Endothelial cell of umbilical vein (primary cell): ENCODE results near the gene ELF3. TPM values are rescaled to one million over a fixed set of nuclear protein-coding genes. Genes with fewer than 3 reads are reported as not detected.
A peak's percentile ranks its signal among the peaks of the same experiment; 100 is the strongest.

Experiments used
- BruUV-seq: library from RNA; stranded (reverse); fragments of 400-500 nt; replicated peaks from 2 replicates; lab custom pipeline; 2021; lab: Mats Ljungman, UMichigan
- CTCF ChIA-PET: fragments of 300-600, 350-600 bp; sonication (Branson Sonifier 250); formaldehyde crosslinking; loops from one replicate; lab custom pipeline; 2021; ENCODE audit warnings: antibody characterized with exemption, inconsistent platforms; lab: Charles Lee
- POLR2A ChIA-PET: fragments of 300-600, 350-600 bp; sonication (Branson Sonifier 250); formaldehyde crosslinking; loops from one replicate; lab custom pipeline; 2021; ENCODE audit warnings: antibody characterized with exemption, inconsistent platforms; lab: Charles Lee
- DNase-seq: peaks from one replicate; pipeline ENCODE4 v3.0.0-alpha.2; 2011; ENCODE audit warnings: low read depth, low spot score
- FAIRE-seq: peaks from 2 replicates; lab custom pipeline; 2011; peaks lifted over from hg19 to GRCh38; lab: Jason Lieb, UNC
- H2AFZ ChIP-seq: 2 replicates; pipeline ENCODE4 v1.6.0; 2012; ENCODE audit warnings: low read depth, low read length, control low read depth, inconsistent platforms
- H3K27ac ChIP-seq: 2 replicates; pipeline ENCODE4 v1.5.1; 2011; ENCODE audit warnings: low read depth, mild to moderate bottlenecking, control low read depth, low read length, moderate library complexity; ENCODE audit not compliant: insufficient read depth
- H3K27me3 ChIP-seq, 2 experiments: 2 replicates each; pipeline versions ENCODE4 v1.6.0 to v1.6.1; 2011; ENCODE audit warnings: low read length in 2 of 2, mixed read lengths in 1 of 2; ENCODE audit not compliant: control insufficient read depth in 2 of 2, insufficient read depth in 2 of 2
- H3K36me3 ChIP-seq, 2 experiments: 2 replicates in 1 of 2; 3 replicates in 1 of 2; pipeline ENCODE4 v1.5.1; 2011; ENCODE audit warnings: low read length in 2 of 2, mild to moderate bottlenecking in 1 of 2, moderate library complexity in 1 of 2; ENCODE audit not compliant: control insufficient read depth in 2 of 2, insufficient read depth in 2 of 2; ENCODE audit errors: extremely low read depth in 1 of 2
- H3K4me1 ChIP-seq: 3 replicates; pipeline ENCODE4 v1.5.1; 2011; ENCODE audit warnings: mild to moderate bottlenecking, low read length; ENCODE audit not compliant: control insufficient read depth, insufficient read depth; ENCODE audit errors: extremely low read depth
- H3K4me2 ChIP-seq: 2 replicates; pipeline ENCODE4 v1.6.1; 2011; ENCODE audit warnings: low read length, control low read depth, mixed read lengths; ENCODE audit not compliant: insufficient read depth
- H3K4me3 ChIP-seq, 3 experiments: fragments of 200-600 bp in 1 of 3; sonication (generic), shearing (Covaris generic) in 1 of 3; replicated peaks in 1 of 3; 2 replicates each; pipeline ENCODE4 v1.5.1; 2011 to 2016; ENCODE audit warnings: control low read depth in 3 of 3, low read length in 3 of 3, mild to moderate bottlenecking in 2 of 3, inconsistent platforms in 1 of 3, low read depth in 1 of 3, moderate library complexity in 1 of 3; ENCODE audit not compliant: insufficient read depth in 1 of 3
- H3K79me2 ChIP-seq: 2 replicates; pipeline ENCODE4 v1.6.0; 2012; ENCODE audit warnings: low read length, inconsistent platforms; ENCODE audit not compliant: control insufficient read depth, insufficient read depth
- H3K9ac ChIP-seq: replicated peaks from 2 replicates; pipeline ENCODE3; 2011; ENCODE audit warnings: low read length, control low read depth; ENCODE audit not compliant: insufficient read depth; ENCODE audit errors: extremely low read depth
- H3K9me1 ChIP-seq: replicated peaks from 3 replicates; pipeline ENCODE4 v1.6.0; 2011; ENCODE audit warnings: mild to moderate bottlenecking, low read length; ENCODE audit not compliant: control insufficient read depth, insufficient read depth; ENCODE audit errors: extremely low read depth
- H3K9me3 ChIP-seq: replicated peaks from 2 replicates; pipeline ENCODE4 v1.5.1; 2012; ENCODE audit warnings: low read length, inconsistent platforms; ENCODE audit not compliant: control insufficient read depth, insufficient read depth
- H4K20me1 ChIP-seq: replicated peaks from 2 replicates; pipeline ENCODE3; 2011; ENCODE audit warnings: mild to moderate bottlenecking, low read length; ENCODE audit not compliant: control insufficient read depth, insufficient read depth; ENCODE audit errors: extremely low read depth
- EZH2 ChIP-seq: IDR thresholded peaks from 2 replicates; pipeline ENCODE4 v1.6.1; 2012; ENCODE audit warnings: borderline replicate concordance, low read depth, mild to moderate bottlenecking, moderate library complexity, low read length, inconsistent platforms; ENCODE audit not compliant: severe bottlenecking
- FOS ChIP-seq: IDR thresholded peaks from 2 replicates; pipeline ENCODE4 v1.6.1; 2011; ENCODE audit warnings: mild to moderate bottlenecking, low read length, moderate library complexity, borderline replicate concordance; ENCODE audit not compliant: insufficient read depth
- GATA2 ChIP-seq: IDR thresholded peaks from 2 replicates; pipeline ENCODE4 v1.7.0; 2011; ENCODE audit warnings: low read depth, mild to moderate bottlenecking, moderate library complexity, mixed read lengths, low read length; ENCODE audit not compliant: insufficient read length, insufficient read depth
- JUN ChIP-seq: IDR thresholded peaks from 2 replicates; pipeline ENCODE4 v1.6.1; 2011; ENCODE audit warnings: borderline replicate concordance, low read depth; ENCODE audit not compliant: insufficient read length, insufficient read depth
- MYC ChIP-seq: IDR thresholded peaks from one replicate; pipeline ENCODE4 v1.6.1; 2011; ENCODE audit warnings: mild to moderate bottlenecking, low read depth, low read length
- POLR2A ChIP-seq: IDR thresholded peaks from 2 replicates; pipeline ENCODE4 v1.6.1; 2012; ENCODE audit warnings: low read depth, mild to moderate bottlenecking, control low read depth, low read length
- POLR2AphosphoS5 ChIP-seq: IDR thresholded peaks from 2 replicates; pipeline ENCODE4 v1.6.1; 2012; ENCODE audit warnings: low read depth, mild to moderate bottlenecking, control low read depth, low read length, moderate library complexity; ENCODE audit not compliant: insufficient read depth
- dilution Hi-C: fragments of 300-500 bp; cut with MboI; formaldehyde crosslinking; loops from one replicate; pipeline ENCODE4 v1.15.0; 2019; ENCODE audit warnings: low sequenced_read_pairs; ENCODE audit not compliant: extremely low pct_ligation_motif_present
- intact Hi-C: fragments of 100-400 bp; cut with micrococcal nuclease; formaldehyde crosslinking; loops from one replicate; pipeline ENCODE4 v1.10.0; 2022
- polyA plus RNA-seq, 4 experiments: library from polyadenylated mRNA; depleted of rRNA in 3 of 4; stranded (reverse) in 3 of 4; unstranded in 1 of 4; fragments of >200 nt; gene quantifications; 2 replicates each; pipeline versions ENCODE4 v1.2.1 to v1.2.3, GENCODE V29; 2011 to 2012; ENCODE audit warnings: missing spikeins in 1 of 4
- total RNA-seq: library from RNA; stranded (reverse); gene quantifications from 2 replicates; pipeline ENCODE4 v1.2.3, GENCODE V29; 2021
- TF ChIP-seq, protein P1 (sequence below): IDR thresholded peaks from 2 replicates; pipeline ENCODE4 v1.6.1; 2011; ENCODE audit not compliant: insufficient read depth, insufficient read length
- TF ChIP-seq, protein P2 (sequence below), 2 donors: IDR thresholded peaks; 1 replicate in 1 of 2; 2 replicates in 1 of 2; pipeline ENCODE4 v1.5.1; 2011; ENCODE audit warnings: low read length in 2 of 2, mild to moderate bottlenecking in 2 of 2, moderate library complexity in 2 of 2, control low read depth in 1 of 2, inconsistent platforms in 1 of 2, low read depth in 1 of 2; ENCODE audit not compliant: insufficient read depth in 1 of 2; ENCODE audit errors: extremely low read depth in 1 of 2

ELF3 gene
- total and polyA plus RNA-seq, 2 donors (not counting 3 experiments of a cell fraction or from before 2014, with no cell fraction given): 0.07 to 0.29 TPM

DNA sequence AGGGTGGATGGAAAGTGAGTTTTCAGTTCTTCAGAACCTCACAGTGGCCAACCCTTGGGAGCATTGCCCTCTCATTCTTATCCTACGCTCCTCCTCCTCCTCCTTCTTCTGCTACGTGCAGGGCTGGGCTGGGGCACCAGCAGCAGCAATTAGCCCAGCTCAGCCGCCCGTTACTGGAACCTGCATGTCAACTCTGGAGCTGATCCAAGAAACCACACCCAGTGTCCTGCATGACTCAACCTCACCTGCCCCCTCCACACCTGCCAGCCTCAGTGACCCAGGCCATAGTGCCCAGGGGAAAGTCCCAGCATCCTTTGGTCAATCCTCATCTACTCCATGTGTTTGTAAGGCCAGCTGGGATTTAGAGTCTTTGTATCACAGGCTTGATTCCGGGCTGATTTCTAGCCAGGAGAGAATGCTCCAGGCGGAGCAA lies 12.6 kb downstream of the ELF3 start:
- no TSS peak for BruUV-seq
- H2AFZ ChIP-seq: no peak overlapping the region
- dilution Hi-C loops: no loop called here
- H3K4me2 ChIP-seq: no peak overlapping the region
- H3K4me3 ChIP-seq: no peak overlapping the region
- no peak for TF ChIP-seq FOS
- DNase-seq (no peak), FAIRE-seq (no peak)
- no peaks in the 10 kb centered on the region for H3K9me3 ChIP-seq
- peaks cover 5 to 7% of the 10 kb centered on the region in 2 experiments for H3K27me3 ChIP-seq
- H3K9ac ChIP-seq: no peak overlapping the region
- H3K9me1 ChIP-seq: no peaks in the 10 kb centered on the region
- H4K20me1 ChIP-seq: no peaks in the 10 kb centered on the region
- no peak overlapping the region for H3K27ac ChIP-seq
- POLR2A ChIA-PET: no interaction called here
- intact Hi-C loops: no loop called here
- no peaks in the 10 kb centered on the region for H3K36me3 ChIP-seq
- no peaks in the 10 kb centered on the region for H3K79me2 ChIP-seq
- no peaks in the 10 kb centered on the region for H3K4me1 ChIP-seq
- CTCF ChIA-PET: interaction anchor here (0.6 kb wide), 1 partner anchor 9 kb away, joined by 3 read pairs; no protein-coding TSS in a partner anchor

DNA sequence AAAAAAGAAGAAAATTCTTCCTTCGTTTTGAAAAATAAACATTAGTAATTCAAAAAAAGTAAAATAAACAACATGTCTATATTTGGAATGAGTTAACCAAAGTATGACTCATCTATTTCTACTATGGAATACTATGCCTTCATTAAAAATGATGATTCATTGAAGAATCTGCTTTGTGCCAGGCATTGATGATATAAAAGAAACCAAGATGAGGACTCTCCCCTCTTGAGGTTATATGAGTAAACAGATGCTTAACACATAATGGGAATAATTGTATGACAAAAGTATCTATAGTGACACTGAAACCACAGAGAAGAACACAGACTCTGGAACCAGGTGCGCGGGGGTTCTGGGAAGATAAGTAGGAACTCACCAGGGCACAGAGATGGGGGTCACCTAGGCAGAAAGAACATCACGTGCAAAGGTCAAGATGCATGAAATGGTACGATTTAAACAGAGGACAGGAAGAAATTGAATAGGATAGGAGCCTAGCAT lies 18.8 kb downstream of the ELF3 start:
- H3K9me1 ChIP-seq: no peaks in the 10 kb centered on the region
- no peaks in the 10 kb centered on the region for H3K4me1 ChIP-seq
- no peaks in the 10 kb centered on the region for H4K20me1 ChIP-seq
- ChIA-PET POLR2A (no interaction called here), CTCF (interaction anchor here (1.3 kb wide), 1 partner anchor 90 kb away, joined by 3 read pairs; no protein-coding TSS in a partner anchor)
- no peaks in the 10 kb centered on the region for H3K79me2 ChIP-seq
- H3K9me3 ChIP-seq: no peaks in the 10 kb centered on the region
- FAIRE-seq (peak; percentile 15), DNase-seq (peak; percentile 26)
- intact Hi-C loops: no loop called here
- no peak overlapping the region for H3K4me3 ChIP-seq
- H3K36me3 ChIP-seq: no peaks in the 10 kb centered on the region
- peaks cover 2 to 3% of the 10 kb centered on the region in 2 experiments for H3K27me3 ChIP-seq
- H3K27ac ChIP-seq: no peak overlapping the region
- no peak overlapping the region for H3K9ac ChIP-seq
- dilution Hi-C loops: no loop called here
- no TSS peak for BruUV-seq
- H2AFZ ChIP-seq: no peak overlapping the region
- TF ChIP-seq POLR2AphosphoS5 (no peak), GATA2 (no peak), POLR2A (no peak), MYC (no peak), JUN (peak; percentile 75), EZH2 (no peak), FOS (peak; percentile 85)
- TF ChIP-seq, protein P1, sequence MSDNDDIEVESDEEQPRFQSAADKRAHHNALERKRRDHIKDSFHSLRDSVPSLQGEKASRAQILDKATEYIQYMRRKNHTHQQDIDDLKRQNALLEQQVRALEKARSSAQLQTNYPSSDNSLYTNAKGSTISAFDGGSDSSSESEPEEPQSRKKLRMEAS: no peak
- TF ChIP-seq, protein P2, sequence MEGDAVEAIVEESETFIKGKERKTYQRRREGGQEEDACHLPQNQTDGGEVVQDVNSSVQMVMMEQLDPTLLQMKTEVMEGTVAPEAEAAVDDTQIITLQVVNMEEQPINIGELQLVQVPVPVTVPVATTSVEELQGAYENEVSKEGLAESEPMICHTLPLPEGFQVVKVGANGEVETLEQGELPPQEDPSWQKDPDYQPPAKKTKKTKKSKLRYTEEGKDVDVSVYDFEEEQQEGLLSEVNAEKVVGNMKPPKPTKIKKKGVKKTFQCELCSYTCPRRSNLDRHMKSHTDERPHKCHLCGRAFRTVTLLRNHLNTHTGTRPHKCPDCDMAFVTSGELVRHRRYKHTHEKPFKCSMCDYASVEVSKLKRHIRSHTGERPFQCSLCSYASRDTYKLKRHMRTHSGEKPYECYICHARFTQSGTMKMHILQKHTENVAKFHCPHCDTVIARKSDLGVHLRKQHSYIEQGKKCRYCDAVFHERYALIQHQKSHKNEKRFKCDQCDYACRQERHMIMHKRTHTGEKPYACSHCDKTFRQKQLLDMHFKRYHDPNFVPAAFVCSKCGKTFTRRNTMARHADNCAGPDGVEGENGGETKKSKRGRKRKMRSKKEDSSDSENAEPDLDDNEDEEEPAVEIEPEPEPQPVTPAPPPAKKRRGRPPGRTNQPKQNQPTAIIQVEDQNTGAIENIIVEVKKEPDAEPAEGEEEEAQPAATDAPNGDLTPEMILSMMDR (IDR thresholded peaks at IDR 0.05; ENCODE audit: extremely low read depth in 1 of 2, insufficient read depth in 1 of 2, low read depth in 1 of 2, low read length in 2 of 2): no peak
- no peak overlapping the region for H3K4me2 ChIP-seq
